GM21390 (cell line): Measurements from ENCODE around the gene KIAA0825.
A peak's percentile ranks its signal among the peaks of the same experiment; 100 is the strongest.
"Not testable (repeated sequence)": the region's sequence is repeated elsewhere in the genome, so short reads cannot be mapped to it uniquely, and the experiment has no call there.

Source experiments
- ATAC-seq: cut with Tn5 transposase; IDR thresholded peaks from one replicate; pipeline ENCODE4 v1.9.1; 2021; ENCODE audit not compliant: unreplicated experiment

Gene KIAA0825

DNA sequence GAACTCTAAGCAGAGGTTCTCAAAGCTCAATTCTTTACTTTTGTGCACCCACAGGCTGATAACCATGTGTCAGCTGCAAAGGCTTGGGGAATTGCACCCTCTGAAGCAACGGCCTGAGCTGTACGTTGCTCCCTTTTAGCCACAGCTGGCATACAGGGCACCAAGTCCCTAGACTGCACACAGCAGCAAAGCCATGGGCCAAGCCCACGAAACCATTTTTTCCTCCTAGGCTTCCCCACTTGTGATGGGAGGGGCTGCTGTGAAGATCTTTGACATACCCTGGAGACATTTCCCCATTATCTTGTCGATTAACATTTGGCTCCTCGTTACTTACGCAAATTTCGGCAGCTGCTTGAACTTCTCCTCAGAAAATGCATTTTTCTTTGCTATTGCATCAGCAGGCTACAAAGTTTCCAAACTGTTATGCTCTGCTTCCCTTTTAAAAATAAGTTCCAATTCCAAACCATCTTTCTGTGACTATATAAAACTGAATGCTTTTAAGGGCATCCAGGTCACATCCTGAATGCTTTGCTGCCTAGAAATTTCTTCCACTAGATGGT is 23.0 kb downstream of the KIAA0825 start:
- ATAC-seq: no peak

DNA sequence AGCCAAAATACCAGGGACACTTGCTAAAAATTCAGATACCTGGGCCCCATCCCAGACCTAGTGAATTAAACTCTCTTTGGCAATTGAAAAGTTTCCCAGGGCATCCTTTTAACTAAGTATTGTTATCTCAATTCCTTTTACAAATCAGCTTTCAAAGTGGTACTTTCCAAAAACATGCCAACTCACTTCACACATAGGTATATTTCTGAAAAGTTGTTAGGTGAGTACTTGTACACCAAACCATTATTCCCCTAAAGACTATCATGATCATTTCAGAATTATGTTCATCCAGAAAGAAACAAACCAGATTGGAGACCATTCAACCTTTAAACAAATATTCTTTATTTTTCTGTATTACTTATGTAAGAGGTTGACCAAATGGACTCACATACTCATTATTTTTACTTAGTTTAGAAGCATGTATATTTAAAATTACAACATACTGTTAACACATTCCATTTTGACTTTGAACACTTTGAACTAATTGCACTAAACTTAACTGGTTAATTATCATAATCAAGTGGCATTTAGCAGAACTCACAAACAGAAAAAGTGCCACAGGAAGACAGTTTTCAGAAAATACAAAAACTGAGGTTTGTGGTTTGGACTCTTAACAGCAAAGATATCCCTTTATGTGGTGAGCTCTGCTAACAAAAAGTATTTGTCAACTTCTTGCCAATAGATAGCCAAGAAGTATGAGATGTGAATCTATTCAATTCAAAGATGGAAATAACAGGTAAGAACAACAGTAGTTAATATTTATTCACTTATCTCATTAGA is 40.7 kb downstream of the KIAA0825 start:
- peak; percentile 85 for ATAC-seq

DNA sequence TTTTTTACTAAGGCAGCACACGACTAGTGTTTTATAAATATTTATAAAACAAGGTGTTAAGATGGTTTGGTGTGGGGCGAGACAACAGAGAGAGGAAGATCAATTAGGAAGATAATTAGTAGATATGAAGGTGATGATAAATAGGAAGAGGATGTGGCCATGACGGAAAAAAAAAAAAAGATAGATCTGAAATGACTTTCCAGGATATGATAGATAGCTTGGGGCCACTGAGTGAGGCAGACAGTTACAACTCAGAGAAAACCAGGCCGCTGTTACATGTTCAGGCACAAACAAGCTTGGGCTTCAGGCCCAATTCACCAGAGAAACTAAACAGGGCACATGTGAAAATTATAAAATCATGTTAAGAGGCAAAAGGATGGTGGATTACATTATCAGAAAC is 43.2 kb downstream of the KIAA0825 start:
- no peak for ATAC-seq

DNA sequence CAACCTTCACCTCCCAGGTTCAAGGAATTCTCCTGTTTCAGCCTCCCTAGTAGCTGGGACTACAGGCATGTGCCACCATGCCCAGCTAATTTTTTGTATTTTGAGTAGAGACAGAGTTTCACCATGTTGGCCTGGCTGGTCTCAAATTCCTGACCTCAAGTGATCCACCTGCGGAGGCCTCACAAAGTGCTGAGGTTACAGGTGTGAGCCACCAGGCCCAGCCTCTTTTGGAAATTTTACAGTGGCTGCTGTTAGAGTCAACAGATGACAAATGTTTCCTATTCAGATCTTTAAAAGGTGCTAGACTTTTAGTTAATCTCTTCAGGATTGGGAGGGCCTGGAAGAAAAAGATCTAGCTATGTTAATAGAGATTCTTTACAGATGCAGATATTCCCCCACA is 45.1 kb downstream of the KIAA0825 start:
- not testable (repeated sequence) for ATAC-seq

DNA sequence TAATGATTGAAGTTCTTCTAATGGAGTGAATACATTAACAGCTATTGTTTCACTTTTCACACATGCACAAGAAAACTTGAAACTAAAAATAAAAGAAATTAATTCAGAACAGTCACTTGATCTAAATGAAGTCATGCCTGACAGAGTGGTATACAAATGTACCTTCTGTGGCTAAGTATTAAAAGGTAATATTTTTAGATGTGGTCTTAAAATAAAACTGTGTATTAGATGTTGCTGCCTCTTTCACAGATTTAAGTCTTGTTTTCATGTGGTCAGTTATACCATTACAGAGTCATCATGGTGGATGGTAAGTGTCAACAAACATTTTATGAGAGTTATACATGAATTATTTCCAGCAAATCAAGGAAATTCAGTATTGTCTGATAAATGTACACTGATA is 47.0 kb downstream of the KIAA0825 start:
- no peak for ATAC-seq

DNA sequence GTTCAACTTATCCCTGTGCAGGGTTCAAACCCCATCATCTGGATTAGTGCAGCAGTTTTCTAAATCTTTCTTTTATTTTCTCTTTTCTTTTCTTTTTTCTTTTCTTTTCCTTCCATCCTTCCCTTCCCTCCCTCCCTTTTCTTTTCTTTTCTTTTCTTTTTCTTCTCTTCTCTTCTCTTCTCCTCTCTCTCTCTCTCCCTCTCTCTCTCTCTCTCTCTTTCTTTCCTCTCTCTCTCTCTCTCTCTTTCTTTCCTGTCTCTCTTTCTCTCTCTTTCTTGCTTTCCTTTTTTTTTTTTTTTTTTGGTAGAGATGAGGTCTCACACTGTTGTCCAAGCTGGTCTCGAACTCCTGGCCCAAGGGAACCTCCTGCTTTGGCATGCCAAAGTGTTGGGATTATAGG is 53.6 kb downstream of the KIAA0825 start:
- ATAC-seq: no peak

DNA sequence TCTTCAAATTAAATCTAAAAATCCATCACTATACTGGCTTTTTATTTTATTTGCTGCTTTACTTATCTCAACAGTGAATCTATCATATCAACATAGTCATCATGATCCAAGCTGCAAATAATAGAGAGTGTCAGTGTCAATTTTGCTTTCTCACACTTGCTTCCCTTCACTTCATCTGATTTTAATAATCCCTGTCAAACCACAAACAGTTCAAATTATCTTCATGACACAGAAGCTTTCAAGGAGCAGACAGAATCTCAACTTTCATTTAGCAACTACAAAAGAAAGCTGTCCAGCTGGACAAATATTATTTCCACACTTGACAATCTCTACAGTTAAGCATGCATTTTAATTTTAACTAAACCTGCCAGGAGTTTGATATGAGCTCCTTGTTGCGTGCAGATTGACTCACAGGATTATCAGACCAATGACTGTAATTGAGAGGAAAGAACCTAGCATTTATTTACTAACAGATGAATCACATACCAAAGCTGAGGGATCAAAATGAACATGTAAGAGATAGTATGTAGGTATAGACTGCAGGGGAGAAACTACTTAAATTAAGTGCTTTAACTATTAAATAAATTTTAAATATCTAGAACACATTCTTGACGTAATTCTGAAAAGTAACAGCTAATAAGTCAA is 56.0 kb downstream of the KIAA0825 start:
- no peak for ATAC-seq

DNA sequence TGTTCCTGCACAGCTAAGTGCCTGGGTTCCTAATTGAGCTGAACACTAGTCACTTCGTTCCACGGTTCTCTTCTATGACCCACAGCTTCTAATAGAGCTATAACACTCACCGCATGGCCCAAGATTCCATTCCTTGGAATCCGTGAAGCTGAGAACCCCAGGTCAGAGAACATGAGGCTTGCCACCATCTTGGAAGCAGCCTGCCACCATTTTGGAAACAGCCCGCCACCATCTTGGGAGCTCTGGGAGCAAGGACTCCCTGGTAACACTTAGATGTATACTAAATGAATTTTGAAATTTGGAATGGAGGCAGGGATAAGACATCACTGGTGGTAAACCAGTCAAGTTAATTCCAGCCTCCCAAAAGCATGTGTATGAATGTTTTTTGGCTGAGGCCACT is 60.4 kb downstream of the KIAA0825 start:
- no peak for ATAC-seq

DNA sequence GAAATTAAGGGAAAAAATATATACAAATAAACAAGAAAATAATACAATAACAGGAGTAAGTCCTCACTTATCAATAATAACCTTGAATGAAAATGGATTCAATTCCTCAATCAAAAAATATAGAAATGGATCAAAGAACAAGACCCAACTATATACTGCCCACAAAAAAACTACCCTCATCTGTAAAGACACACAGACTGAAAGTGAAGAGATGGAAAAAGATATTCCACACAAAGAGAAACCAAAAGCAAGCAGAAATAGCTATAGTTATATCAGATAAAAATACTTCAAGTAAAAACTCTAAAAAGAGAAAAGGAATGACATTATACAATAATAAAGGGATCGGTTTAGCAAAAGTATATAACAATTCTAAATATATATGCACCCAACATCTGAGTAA is 66.5 kb downstream of the KIAA0825 start:
- no peak for ATAC-seq

DNA sequence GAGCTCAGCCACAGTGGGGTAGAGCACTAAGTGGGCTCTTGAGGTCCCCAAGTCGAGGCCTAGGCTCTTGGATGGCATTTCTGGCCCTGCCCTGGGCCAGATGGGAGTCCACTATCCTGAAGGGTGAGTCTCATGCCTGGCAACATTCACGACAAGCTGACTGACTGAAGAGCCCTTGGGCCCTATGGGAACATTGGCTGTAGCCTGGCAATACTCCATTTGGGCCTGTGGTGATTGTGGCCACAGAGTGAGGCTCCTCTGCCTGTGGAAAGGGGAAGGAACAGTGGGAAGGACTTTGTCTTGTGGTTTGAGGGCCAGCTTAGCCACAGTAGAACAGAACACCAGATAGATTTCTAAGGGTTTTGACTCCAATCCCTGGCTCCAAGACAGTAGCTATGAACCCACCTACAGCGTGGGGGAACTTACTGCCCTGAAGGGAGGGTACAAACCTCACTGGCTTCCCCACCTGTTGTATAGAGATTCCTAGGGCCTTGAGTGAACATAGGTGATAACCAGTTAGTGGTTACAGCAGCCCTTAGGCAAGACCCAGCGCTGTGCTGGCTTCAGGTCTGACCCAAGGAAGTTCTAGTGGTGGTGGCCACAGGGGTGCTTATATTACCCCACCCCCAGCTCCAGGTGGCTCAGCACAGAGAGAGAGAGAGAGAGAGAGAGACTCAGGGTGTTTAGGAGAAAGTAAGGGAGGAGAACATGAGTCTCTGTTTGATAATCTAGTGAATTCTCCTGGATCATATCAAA is 72.4 kb downstream of the KIAA0825 start:
- no peak for ATAC-seq

DNA sequence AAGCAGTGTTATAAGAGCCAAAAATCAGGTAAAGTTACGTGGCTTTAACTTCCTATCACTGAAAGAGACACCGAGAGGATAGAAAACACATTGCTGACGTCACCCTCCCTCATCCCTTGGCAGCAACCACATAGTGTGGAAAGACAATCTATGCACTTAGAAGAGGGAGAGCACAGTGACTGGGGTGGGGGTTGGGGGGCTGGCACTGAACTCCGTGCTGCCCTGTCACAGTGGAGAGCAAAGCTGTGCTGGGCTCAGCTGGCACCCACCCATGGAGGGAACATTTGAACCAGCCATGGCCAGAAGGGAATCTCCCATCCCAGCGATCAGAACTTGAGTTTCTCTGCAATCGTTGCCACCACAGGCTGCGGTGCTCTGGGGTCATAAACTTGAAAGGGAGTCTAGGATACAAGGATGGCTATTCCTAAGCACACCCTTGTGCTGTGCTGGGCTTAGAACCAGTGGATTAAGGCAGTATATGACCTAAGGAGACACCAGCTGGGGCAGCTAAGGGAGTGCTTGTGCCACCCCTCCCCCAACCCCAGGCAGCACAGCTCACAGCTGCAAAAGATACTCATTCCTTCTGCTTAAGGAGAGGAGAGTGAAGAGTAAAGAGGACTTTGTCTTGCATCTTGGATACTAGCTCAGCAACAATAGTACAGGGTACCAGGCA is 73.4 kb downstream of the KIAA0825 start:
- no peak for ATAC-seq

DNA sequence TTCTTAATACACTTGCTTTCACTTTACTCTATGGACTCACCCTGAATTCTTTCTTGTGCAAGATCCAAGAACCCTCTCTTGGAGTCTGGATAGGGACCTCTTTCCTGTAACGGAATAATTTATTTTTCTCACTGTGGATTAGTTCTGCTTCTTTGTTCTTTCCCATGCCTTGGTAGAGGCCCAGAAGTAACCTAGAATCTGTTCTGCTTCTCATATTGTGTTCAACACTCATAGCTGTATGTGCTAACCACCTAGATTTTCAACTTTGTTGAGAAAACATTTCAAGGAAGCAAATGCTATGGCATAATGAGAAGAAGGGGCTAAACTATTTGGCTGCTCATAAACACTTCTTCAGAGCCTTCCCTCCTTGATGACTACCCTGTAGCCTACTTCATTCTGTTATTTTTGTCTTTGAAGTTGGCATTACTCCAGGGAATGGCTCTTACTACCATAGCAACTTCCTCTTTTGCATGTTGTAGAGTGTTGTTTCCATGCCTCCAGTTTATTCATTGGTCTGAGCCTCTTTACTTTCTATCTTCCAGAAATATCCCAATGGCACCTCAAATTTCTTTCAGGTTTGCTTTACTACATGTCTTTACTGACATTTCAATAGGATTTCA is 74.3 kb downstream of the KIAA0825 start:
- peak; percentile 85 for ATAC-seq

DNA sequence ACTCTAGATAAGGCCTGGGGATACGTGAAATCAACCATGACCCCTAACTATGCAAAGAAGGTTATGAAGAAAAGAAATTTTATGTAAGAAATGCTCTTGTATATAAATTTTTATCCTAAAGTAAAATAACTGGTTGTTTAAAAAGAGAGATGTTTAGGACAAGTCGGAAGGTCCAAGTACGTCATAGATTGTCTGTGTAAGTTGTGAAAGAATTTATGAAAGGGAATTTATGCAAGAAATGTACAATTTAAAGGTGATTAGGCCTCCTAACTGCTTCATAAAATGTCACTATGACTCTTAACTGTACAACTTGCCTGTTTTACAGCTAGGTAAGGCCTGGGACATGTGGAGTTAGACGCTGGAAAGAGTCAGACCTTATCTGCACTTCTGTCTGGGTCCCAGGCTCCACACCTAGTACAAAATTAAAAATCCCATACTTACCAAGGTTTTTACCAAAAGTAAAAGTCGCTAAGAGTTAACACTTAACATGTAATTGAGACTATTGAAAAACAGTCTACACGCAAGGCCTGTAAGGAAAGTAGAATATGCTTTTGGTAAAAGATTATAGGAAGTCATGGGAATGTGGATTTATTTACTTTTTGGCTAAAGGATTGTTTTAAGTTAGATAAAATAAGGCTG is 77.4 kb downstream of the KIAA0825 start:
- no peak for ATAC-seq

DNA sequence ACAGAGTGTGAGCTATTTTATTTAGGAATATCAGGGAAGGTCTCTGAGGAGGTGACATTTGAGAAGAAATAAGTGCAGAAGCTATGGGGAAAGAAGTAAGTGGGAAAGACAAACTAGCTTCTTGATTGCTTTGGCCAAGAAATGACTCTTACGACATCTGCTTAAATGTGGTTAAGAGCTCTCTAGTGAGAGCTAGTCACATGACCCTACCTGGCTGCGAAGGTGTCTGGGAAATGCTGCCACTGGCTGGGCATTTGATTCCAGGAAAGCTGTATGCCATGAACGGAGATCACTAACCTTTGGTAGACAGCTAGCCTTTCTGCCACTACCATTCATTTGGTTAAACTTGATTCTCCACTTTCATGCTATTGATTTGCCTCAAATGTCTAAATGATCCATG is 80.1 kb downstream of the KIAA0825 start:
- ATAC-seq: no peak

DNA sequence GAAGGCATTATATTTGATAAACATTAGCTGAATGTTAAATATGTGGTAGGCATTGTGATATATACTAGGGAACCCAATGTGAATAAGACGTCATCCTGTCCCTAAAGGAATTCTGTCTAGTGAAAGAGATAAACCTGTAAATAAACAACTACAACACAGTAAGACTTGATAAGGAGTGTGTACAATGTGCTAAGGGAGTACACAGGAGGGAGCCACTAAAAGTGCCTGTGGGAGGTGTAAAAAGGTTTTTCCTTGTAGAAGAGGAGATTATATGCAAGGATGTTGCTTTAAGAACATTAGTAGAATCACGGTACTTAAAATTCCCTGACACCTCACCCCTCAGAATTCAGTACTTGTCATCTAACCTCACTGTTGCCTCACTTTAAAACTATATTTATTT is 91.7 kb downstream of the KIAA0825 start:
- ATAC-seq: no peak

DNA sequence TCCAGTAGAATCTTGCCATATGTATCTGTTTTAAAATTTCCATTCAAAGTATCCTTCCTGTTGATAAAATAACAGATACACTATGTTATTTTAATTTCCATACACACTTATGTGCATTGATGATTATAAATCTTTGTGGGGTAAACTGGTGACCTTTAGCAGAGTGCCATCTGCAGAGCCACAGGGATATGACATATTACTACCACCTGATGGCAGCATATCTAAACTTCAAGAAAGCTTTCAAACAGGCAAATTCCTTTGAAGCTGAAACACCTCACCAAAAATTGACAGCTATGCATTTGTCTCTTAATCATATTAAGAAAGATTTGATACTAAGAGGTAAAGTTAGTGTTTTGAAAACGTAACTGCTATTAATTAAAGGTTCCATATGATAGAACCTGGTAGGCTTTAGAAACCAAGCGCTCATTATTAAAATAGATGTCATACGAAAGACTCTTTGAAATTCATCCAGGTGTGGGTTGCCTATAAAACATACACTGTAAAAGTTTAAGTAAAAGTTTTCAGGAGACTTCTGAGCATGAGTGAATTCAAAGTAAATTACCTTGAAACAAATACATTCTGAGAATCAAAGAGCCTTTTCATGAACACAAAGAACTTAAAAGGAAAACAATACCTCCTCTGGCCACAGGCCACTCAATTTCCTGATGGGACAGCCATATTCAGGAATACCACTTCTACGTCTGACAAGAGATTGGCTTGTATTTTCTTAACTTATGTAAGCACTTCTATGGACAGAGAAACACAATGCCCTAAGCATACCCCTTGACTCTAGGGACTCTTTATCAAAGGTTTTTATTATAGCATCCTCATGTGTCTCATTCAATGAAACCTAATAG is 93.3 kb downstream of the KIAA0825 start:
- ATAC-seq: peak; percentile 85

DNA sequence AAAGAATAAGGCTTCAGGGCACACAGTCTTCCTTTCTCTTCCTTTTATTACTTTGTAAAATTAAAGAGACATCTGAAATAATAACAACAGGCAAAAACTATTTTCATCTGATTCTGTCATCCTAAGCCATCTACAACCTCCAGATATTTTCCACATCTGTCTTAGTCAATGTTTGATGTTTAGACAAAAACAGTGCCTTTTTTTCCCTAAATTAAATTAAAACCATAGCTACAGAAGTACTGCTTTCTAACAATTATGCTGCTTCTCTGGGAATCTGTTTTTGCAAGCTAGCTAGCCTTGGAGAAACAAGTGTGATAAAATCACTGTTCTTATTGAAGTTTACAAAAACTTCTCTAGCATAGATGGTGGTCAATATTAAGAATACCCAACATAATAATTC is 95.4 kb downstream of the KIAA0825 start:
- ATAC-seq: no peak

DNA sequence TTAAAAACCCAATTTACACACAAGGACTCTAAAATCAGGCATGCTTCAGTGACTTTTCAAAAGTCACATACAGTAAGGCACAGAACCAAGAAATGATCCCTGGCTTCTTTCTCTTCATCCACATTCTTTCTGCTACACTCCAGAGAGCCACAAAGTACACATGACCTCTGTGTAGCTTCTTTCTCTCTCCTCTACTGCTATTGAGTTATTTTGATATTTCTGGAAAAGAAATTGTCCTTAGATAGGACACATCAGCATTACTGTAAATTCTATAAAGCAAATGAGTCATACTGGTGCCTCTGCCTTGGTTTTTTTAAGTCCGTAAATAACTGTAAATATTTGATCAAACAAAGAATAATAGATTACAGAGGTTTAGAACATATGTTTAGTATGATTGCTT is 96.3 kb downstream of the KIAA0825 start:
- ATAC-seq: no peak
